ENCODE results near the gene LECT2. TPM values are rescaled to one million over a fixed set of nuclear protein-coding genes. Genes with fewer than 3 reads are reported as not detected.

The LECT2 gene
- total RNA-seq, 1 donor from 2014 or later = not detected

DNA sequence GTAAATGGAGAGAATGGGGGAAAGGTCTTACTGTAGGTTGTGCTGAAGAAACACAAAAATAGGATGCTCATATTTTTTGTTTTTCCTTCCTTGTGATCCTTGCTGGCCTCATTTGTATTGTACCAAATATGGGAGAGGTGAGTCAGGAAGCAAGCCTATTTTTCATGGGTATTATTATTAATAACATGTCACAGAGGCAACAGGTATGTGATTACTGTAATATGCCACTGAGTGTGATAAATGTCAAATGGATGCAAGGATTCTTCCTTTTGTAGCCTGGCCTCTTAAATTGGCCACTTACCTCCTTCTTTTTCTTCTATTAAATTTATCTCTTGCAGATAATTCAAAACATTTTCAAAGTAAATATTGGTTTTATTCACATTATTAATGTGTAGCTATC lies 10.2 kb downstream of the LECT2 start:
- H3K4me2 ChIP-seq = no peak overlapping the region
- DNase-seq (ENCODE audit: low spot score) = no peak
- H3K36me3 ChIP-seq = no peaks in the 10 kb centered on the region
- no peak overlapping the region for H3K4me3 ChIP-seq
- no peaks in the 10 kb centered on the region for H3F3A ChIP-seq (ENCODE audit: low read depth)
- no peaks in the 10 kb centered on the region for H3K4me1 Mint-ChIP-seq
- no peaks in the 10 kb centered on the region for H4K20me1 ChIP-seq (ENCODE audit: low read depth)
- peaks cover 19% of the 10 kb centered on the region for H3K27me3 ChIP-seq
- no peak overlapping the region for H3K27ac Mint-ChIP-seq
- H3K4me3 Mint-ChIP-seq = no peak overlapping the region
- H3K27me3 Mint-ChIP-seq (ENCODE audit: insufficient read depth, low read depth) = peaks cover 3% of the 10 kb centered on the region
- no peak overlapping the region for H2AFZ ChIP-seq (replicated peaks)
- no peak overlapping the region for H3K27ac ChIP-seq
- H3K79me2 ChIP-seq (ENCODE audit: low read depth) = no peaks in the 10 kb centered on the region
- H3K9ac ChIP-seq = no peak overlapping the region
- no peaks in the 10 kb centered on the region for H3K9me3 Mint-ChIP-seq
- no peaks in the 10 kb centered on the region for H3K9me3 ChIP-seq (ENCODE audit: low read depth)
- no peaks in the 10 kb centered on the region for H3K36me3 Mint-ChIP-seq
- H3K4me1 ChIP-seq = no peaks in the 10 kb centered on the region
- no peak for TF ChIP-seq EZH2phosphoT487 (IDR thresholded peaks at IDR 0.05)
- no peak for TF ChIP-seq EZH2 (IDR thresholded peaks at IDR 0.05)
- TF ChIP-seq, protein P1, sequence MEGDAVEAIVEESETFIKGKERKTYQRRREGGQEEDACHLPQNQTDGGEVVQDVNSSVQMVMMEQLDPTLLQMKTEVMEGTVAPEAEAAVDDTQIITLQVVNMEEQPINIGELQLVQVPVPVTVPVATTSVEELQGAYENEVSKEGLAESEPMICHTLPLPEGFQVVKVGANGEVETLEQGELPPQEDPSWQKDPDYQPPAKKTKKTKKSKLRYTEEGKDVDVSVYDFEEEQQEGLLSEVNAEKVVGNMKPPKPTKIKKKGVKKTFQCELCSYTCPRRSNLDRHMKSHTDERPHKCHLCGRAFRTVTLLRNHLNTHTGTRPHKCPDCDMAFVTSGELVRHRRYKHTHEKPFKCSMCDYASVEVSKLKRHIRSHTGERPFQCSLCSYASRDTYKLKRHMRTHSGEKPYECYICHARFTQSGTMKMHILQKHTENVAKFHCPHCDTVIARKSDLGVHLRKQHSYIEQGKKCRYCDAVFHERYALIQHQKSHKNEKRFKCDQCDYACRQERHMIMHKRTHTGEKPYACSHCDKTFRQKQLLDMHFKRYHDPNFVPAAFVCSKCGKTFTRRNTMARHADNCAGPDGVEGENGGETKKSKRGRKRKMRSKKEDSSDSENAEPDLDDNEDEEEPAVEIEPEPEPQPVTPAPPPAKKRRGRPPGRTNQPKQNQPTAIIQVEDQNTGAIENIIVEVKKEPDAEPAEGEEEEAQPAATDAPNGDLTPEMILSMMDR (IDR thresholded peaks at IDR 0.05) = no peak

DNA sequence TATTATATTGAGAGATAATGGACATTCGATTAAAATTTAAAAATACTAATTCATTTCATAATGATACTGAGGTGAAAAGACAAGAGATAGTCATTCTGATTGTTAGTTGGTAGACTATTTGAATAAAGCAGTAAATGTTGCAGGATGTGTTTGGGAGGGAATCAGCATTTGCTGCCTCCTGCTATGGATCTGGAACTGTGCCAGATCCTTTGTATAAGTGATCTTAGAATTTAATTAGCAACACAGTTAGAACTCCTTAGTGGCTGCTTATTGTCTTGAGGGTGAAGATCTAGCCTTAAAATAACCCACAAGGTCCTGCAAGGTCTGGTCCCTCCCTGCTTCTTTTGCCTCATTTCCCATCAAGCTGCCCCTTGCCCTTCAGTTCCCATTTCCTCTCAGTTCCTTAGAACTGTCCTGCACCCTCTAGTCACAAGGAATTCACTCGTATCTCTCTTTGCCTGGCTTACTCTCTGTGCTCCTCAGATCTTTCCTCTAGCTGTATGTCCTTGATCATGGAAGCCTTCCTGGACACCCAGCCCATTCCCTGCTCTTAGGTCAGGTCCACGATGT lies 12.5 kb downstream of the LECT2 start:
- H3K9me3 Mint-ChIP-seq = no peaks in the 10 kb centered on the region
- H3K27me3 Mint-ChIP-seq (ENCODE audit: insufficient read depth, low read depth) = peaks cover 3% of the 10 kb centered on the region
- DNase-seq (ENCODE audit: low spot score) = no peak
- Histone ChIP-seq H3K9me3 (ENCODE audit: low read depth) (no peaks in the 10 kb centered on the region), H3F3A (ENCODE audit: low read depth) (no peaks in the 10 kb centered on the region), H4K20me1 (ENCODE audit: low read depth) (no peaks in the 10 kb centered on the region), H3K4me1 (no peaks in the 10 kb centered on the region), H3K4me2 (no peak overlapping the region), H3K36me3 (no peaks in the 10 kb centered on the region), H3K4me3 (no peak overlapping the region), H2AFZ (replicated peaks) (peak overlapping the region; percentile 19), H3K79me2 (ENCODE audit: low read depth) (no peaks in the 10 kb centered on the region), H3K27ac (no peak overlapping the region), H3K27me3 (peaks cover 41% of the 10 kb centered on the region), H3K9ac (no peak overlapping the region)
- TF ChIP-seq EZH2 (IDR thresholded peaks at IDR 0.05) (no peak), EZH2phosphoT487 (IDR thresholded peaks at IDR 0.05) (no peak)
- no peak overlapping the region for H3K27ac Mint-ChIP-seq
- H3K36me3 Mint-ChIP-seq = no peaks in the 10 kb centered on the region
- H3K4me1 Mint-ChIP-seq = no peaks in the 10 kb centered on the region
- no peak overlapping the region for H3K4me3 Mint-ChIP-seq

DNA sequence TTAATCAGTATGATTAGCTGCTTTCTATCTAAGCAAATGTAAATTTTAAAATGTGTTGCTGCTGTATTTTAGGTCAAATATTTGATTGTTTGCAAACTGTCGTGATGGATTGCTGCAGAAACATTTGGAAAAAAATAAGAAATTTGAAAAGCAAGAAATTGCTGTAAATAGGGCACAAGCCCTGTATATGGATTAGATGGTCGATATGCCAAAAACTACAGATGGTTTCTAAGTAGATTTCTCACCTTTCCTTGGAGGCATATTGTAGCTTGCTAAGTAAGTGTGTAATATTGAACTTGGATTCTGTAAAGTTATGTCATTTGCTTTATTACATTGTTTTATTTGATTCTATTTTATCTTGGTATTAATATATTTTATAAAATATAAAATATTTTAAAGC lies 13.1 kb downstream of the LECT2 start:
- no peak overlapping the region for H3K9ac ChIP-seq
- H3K27ac ChIP-seq = no peak overlapping the region
- no peaks in the 10 kb centered on the region for H3K4me1 Mint-ChIP-seq
- no peak overlapping the region for H3K4me3 Mint-ChIP-seq
- no peak for DNase-seq (ENCODE audit: low spot score)
- no peaks in the 10 kb centered on the region for H3K4me1 ChIP-seq
- H4K20me1 ChIP-seq (ENCODE audit: low read depth) = no peaks in the 10 kb centered on the region
- no peak overlapping the region for H3K4me3 ChIP-seq
- H3K27ac Mint-ChIP-seq = no peak overlapping the region
- H3K27me3 ChIP-seq = peaks cover 47% of the 10 kb centered on the region
- no peaks in the 10 kb centered on the region for H3K79me2 ChIP-seq (ENCODE audit: low read depth)
- TF ChIP-seq EZH2 (IDR thresholded peaks at IDR 0.05) = no peak
- TF ChIP-seq EZH2phosphoT487 (IDR thresholded peaks at IDR 0.05) = no peak
- TF ChIP-seq, protein P1 (IDR thresholded peaks at IDR 0.05) = no peak
- H3K36me3 Mint-ChIP-seq = no peaks in the 10 kb centered on the region
- no peaks in the 10 kb centered on the region for H3K9me3 ChIP-seq (ENCODE audit: low read depth)
- H3K36me3 ChIP-seq = no peaks in the 10 kb centered on the region
- no peak overlapping the region for H2AFZ ChIP-seq (replicated peaks)
- no peaks in the 10 kb centered on the region for H3F3A ChIP-seq (ENCODE audit: low read depth)
- no peaks in the 10 kb centered on the region for H3K9me3 Mint-ChIP-seq
- no peak overlapping the region for H3K4me2 ChIP-seq
- peaks cover 3% of the 10 kb centered on the region for H3K27me3 Mint-ChIP-seq (ENCODE audit: insufficient read depth, low read depth)

DNA sequence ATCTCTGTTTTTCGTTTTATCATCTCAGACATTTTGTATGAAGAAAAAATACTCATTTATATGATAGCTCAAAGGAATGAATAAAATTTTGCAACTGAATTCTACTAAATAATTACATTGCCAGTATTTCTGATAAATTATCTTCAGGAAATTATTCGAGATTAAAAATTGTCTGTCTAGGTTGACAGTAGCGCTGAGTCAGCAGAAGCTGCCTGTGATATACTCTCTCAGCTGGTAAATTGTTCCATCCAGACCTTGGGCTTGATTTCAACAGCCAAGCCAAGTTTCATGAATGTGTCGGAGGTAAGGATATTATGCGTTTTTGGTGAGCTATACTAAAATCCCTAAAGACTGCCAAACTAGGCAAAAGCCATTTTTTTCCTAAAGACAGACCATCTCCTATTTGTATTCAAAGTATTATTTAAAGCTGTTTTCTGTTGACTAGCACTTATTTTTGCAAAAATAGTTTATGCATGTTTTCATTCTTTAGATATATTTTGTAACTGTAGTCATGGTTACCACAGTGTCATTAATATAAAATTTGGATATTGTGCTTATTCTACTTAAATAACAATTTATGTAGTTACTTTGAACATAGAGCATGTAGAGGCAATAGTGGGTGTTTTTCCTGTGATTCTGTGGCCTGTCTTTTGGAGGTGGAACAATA lies 17.4 kb downstream of the LECT2 start:
- no peaks in the 10 kb centered on the region for H4K20me1 ChIP-seq (ENCODE audit: low read depth)
- no peak overlapping the region for H3K27ac ChIP-seq
- no peaks in the 10 kb centered on the region for H3K4me1 ChIP-seq
- no peak overlapping the region for H3K27ac Mint-ChIP-seq
- H3K27me3 ChIP-seq = peaks cover 90% of the 10 kb centered on the region
- no peak overlapping the region for H3K4me2 ChIP-seq
- peaks cover 8% of the 10 kb centered on the region for H3K27me3 Mint-ChIP-seq (ENCODE audit: insufficient read depth, low read depth)
- no peak overlapping the region for H3K9ac ChIP-seq
- H3F3A ChIP-seq (ENCODE audit: low read depth) = no peaks in the 10 kb centered on the region
- no peaks in the 10 kb centered on the region for H3K36me3 ChIP-seq
- H3K4me1 Mint-ChIP-seq = no peaks in the 10 kb centered on the region
- no peak overlapping the region for H3K4me3 Mint-ChIP-seq
- TF ChIP-seq EZH2 (IDR thresholded peaks at IDR 0.05) (no peak), EZH2phosphoT487 (IDR thresholded peaks at IDR 0.05) (no peak)
- TF ChIP-seq, protein P1 (IDR thresholded peaks at IDR 0.05) = no peak
- DNase-seq (ENCODE audit: low spot score) = no peak
- no peak overlapping the region for H2AFZ ChIP-seq (replicated peaks)
- H3K79me2 ChIP-seq (ENCODE audit: low read depth) = no peaks in the 10 kb centered on the region
- no peak overlapping the region for H3K4me3 ChIP-seq
- no peaks in the 10 kb centered on the region for H3K9me3 Mint-ChIP-seq
- no peaks in the 10 kb centered on the region for H3K9me3 ChIP-seq (ENCODE audit: low read depth)
- no peaks in the 10 kb centered on the region for H3K36me3 Mint-ChIP-seq

Measured in neural progenitor cell (in vitro differentiated cells).